ENCODE measurements around the gene BRPF1.
"Not testable (repeated sequence)": the region's sequence is repeated elsewhere in the genome, so short reads cannot be mapped to it uniquely, and the experiment has no call there.

Gene BRPF1

GRCh38 chr3:9769012-9769411 is 37.5 kb downstream of the BRPF1 start:
- H3K36me3 ChIP-seq (ENCODE audit: control insufficient read depth, low read length), result no peaks in the 10 kb centered on the region
- no peaks in the 10 kb centered on the region for H4K20me1 ChIP-seq (ENCODE audit: control insufficient read depth, insufficient read depth, low read depth, low read length)
- no peak overlapping the region for H3K27ac ChIP-seq (ENCODE audit: low read depth, low read length)
- H3F3A ChIP-seq (ENCODE audit: control insufficient read depth, insufficient read depth), result no peaks in the 10 kb centered on the region
- H3K4me3 ChIP-seq (ENCODE audit: low read length), result peak overlapping the region; percentile 65
- peaks cover 27% of the 10 kb centered on the region for H3K4me1 ChIP-seq (ENCODE audit: control insufficient read depth, low read length)
- peaks cover 11% of the 10 kb centered on the region for H3K27me3 ChIP-seq (ENCODE audit: control insufficient read depth, low read length)
- no peaks in the 10 kb centered on the region for H3K9me3 ChIP-seq (ENCODE audit: control insufficient read depth, insufficient read depth, low read length)
- peak overlapping the region; percentile 70 for H3K4me2 ChIP-seq (ENCODE audit: low read length)
- H3K79me2 ChIP-seq (ENCODE audit: control insufficient read depth, low read length), result no peaks in the 10 kb centered on the region
- TF ChIP-seq CTCF (IDR thresholded peaks at IDR 0.05; ENCODE audit: low read depth, low read length, poor library complexity, severe bottlenecking) (no peak), EZH2phosphoT487 (IDR thresholded peaks at IDR 0.05; ENCODE audit: borderline replicate concordance, low read length) (no peak)
- H3K9me2 ChIP-seq (replicated peaks; ENCODE audit: control insufficient read depth, low read length), result no peaks in the 10 kb centered on the region

- H3K9me2 ChIP-seq (replicated peaks; ENCODE audit: control insufficient read depth, low read length), result no peaks in the 10 kb centered on the region
- H3F3A ChIP-seq (ENCODE audit: control insufficient read depth, insufficient read depth), result 0 out of 2 replicates have a peak, but pooled peaks cover 2% of the 10 kb centered on the region
- peak within 1 kb of the TSS; percentile 65 for H3K4me3 ChIP-seq (ENCODE audit: low read length)
- peaks cover 27% of the 10 kb centered on the region for H3K4me1 ChIP-seq (ENCODE audit: control insufficient read depth, low read length)
- H4K20me1 ChIP-seq (ENCODE audit: control insufficient read depth, insufficient read depth, low read depth, low read length), result no peaks in the 10 kb centered on the region
- no peaks in the 10 kb centered on the region for H3K79me2 ChIP-seq (ENCODE audit: control insufficient read depth, low read length)
- TF ChIP-seq EZH2phosphoT487 (IDR thresholded peaks at IDR 0.05; ENCODE audit: borderline replicate concordance, low read length), result no peak; the same call in 1 of the 2 replicates
- TF ChIP-seq CTCF (IDR thresholded peaks at IDR 0.05; ENCODE audit: low read depth, low read length, poor library complexity, severe bottlenecking), result no peak
- no peaks in the 10 kb centered on the region for H3K9me3 ChIP-seq (ENCODE audit: control insufficient read depth, insufficient read depth, low read length)
- H3K27ac ChIP-seq (ENCODE audit: low read depth, low read length), result no peak within 1 kb of the TSS
- H3K36me3 ChIP-seq (ENCODE audit: control insufficient read depth, low read length), result no peaks in the 10 kb centered on the region
- H3K4me2 ChIP-seq (ENCODE audit: low read length), result peak within 1 kb of the TSS; percentile 70
- H3K27me3 ChIP-seq (ENCODE audit: control insufficient read depth, low read length), result peaks cover 11% of the 10 kb centered on the region
Measured at GRCh38 chr3:9769426-9770275, 38.1 kb downstream of the BRPF1 start, which contains the start of gene CAMK1. TSS of gene CAMK1 (minus strand) at chr3:9769947. CDS start at chr3:9767749, 2,198 bp downstream.

GRCh38 chr3:9770276-9770812 is 38.8 kb downstream of the BRPF1 start:
- Histone ChIP-seq H3K9me2 (replicated peaks; ENCODE audit: control insufficient read depth, low read length) (no peaks in the 10 kb centered on the region), H3K9me3 (ENCODE audit: control insufficient read depth, insufficient read depth, low read length) (no peaks in the 10 kb centered on the region), H3K4me3 (ENCODE audit: low read length) (peak overlapping the region; percentile 65), H3K27ac (ENCODE audit: low read depth, low read length) (no peak overlapping the region), H3K4me2 (ENCODE audit: low read length) (peak overlapping the region; percentile 70), H3K4me1 (ENCODE audit: control insufficient read depth, low read length) (peaks cover 27% of the 10 kb centered on the region), H3K36me3 (ENCODE audit: control insufficient read depth, low read length) (no peaks in the 10 kb centered on the region), H3F3A (ENCODE audit: control insufficient read depth, insufficient read depth) (0 out of 2 replicates have a peak, but pooled peaks cover 2% of the 10 kb centered on the region), H3K79me2 (ENCODE audit: control insufficient read depth, low read length) (no peaks in the 10 kb centered on the region), H4K20me1 (ENCODE audit: control insufficient read depth, insufficient read depth, low read depth, low read length) (no peaks in the 10 kb centered on the region), H3K27me3 (ENCODE audit: control insufficient read depth, low read length) (peaks cover 11% of the 10 kb centered on the region)
- TF ChIP-seq CTCF (IDR thresholded peaks at IDR 0.05; ENCODE audit: low read depth, low read length, poor library complexity, severe bottlenecking), result no peak
- no peak for TF ChIP-seq EZH2phosphoT487 (IDR thresholded peaks at IDR 0.05; ENCODE audit: borderline replicate concordance, low read length)

- not testable (repeated sequence) for H3K9me3 ChIP-seq (ENCODE audit: control insufficient read depth, insufficient read depth, low read length); H3K4me3 ChIP-seq (ENCODE audit: low read length); H3K4me2 ChIP-seq (ENCODE audit: low read length); H3K9me2 ChIP-seq (replicated peaks; ENCODE audit: control insufficient read depth, low read length); H3F3A ChIP-seq (ENCODE audit: control insufficient read depth, insufficient read depth); H4K20me1 ChIP-seq (ENCODE audit: control insufficient read depth, insufficient read depth, low read depth, low read length); H3K79me2 ChIP-seq (ENCODE audit: control insufficient read depth, low read length); H3K36me3 ChIP-seq (ENCODE audit: control insufficient read depth, low read length); H3K27ac ChIP-seq (ENCODE audit: low read depth, low read length)
- H3K27me3 ChIP-seq (ENCODE audit: control insufficient read depth, low read length), result peaks cover 11% of the 10 kb centered on the region
- peaks cover 27% of the 10 kb centered on the region for H3K4me1 ChIP-seq (ENCODE audit: control insufficient read depth, low read length)
Measured at GRCh38 chr3:9771007-9771406, 39.5 kb downstream of the BRPF1 start.
